GM18502 (cell line): ENCODE results near the gene CCNB1IP1.

Experiments used
- ATAC-seq: cut with Tn5 transposase; IDR thresholded peaks from one replicate; pipeline ENCODE4 v1.9.1; 2021; ENCODE audit warnings: mild to moderate bottlenecking; ENCODE audit not compliant: unreplicated experiment, poor library complexity

Gene CCNB1IP1

DNA sequence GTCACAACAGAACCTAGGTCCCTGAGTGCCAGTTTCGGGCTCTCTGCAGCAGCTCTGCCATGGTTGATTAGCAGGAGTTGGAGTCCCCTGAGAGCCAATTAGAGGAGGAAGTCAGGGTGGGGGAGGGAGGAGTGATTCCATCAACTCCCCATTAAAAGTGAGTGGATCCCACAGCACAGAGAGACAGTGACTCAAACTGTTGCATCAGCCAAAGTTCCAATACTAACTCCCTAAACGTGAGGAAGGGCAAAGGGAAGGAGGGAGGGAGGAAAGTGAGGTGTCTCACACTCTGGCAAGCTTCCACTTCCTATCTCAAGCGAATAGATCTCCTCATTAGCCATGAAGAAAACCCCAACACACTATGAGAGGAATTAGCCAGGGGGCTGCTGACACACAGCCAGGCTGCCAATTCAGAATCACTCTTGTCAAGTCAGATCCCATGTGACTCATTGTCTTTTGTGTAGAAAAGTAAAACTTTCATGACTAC lies 70.4 kb downstream of the CCNB1IP1 start:
- no peak for ATAC-seq
